Measurements from ENCODE around the gene NCK2. TPM values are rescaled to one million over a fixed set of nuclear protein-coding genes. Genes with fewer than 3 reads are reported as not detected.

The NCK2 gene
- total RNA-seq, 2 experiments from 2014 or later, result 84.7 to 87.5 TPM

DNA sequence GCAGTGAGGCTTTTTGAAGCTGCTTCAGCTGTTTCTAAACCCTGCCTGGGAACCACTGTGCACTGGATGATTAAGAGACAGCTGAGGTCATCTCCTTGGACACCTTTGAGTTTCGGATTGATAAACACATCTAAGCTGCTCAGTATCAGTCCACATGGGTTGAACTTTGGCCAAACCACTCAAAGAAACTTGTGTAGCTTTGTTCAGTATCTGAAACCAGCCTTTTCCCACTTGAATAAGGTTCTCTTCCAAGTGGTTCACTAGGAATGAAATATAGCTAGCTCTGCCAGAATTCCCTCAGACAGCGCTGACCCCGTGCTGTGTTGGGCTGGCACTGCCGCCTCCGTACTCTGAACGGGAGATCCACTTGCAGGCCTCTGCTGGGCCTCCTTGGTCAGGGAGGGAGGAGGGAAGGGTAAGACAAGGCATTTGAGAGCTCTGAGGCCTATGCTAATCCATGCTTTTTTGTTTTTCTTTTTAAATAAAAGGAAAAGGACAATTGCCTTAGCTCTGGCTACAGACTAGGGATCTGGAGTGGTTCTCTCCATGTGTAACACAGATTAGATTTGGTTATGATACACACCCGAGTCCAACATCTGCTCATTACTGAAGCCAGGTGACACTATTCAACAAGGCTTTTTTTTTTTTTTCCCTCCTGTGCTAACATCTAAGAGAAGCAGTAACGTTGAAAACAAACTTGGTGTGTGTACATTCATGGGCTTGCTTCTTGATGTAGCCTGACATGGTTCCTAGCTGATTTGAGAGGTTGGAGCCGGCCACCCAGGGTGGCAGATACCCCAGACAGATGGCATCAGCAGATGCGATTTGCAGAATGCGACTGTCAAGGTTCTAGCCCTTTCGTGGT lies 67.7 kb downstream of the NCK2 start:
- DNase-seq (no peak), ATAC-seq (no peak)
- no peak overlapping the region for H3K4me3 Mint-ChIP-seq
- intact Hi-C loops (cut with DNase I, micrococcal nuclease), result no loop called here
- peak overlapping the region; percentile 57 for H3K27ac Mint-ChIP-seq
- H3K36me3 Mint-ChIP-seq (ENCODE audit: low read depth), result peaks cover 58% of the 10 kb centered on the region
- CTCF ChIA-PET, result interaction anchor here (0.9 to 1.3 kb wide), 3 partner anchors 9 to 43 kb away, joined by 3 to 4 read pairs (median 3); no protein-coding TSS in a partner anchor
- no peaks in the 10 kb centered on the region for H3K27me3 Mint-ChIP-seq
- POLR2A ChIA-PET, result interaction anchor here (0.5 to 0.7 kb wide), 2 partner anchors 66 to 347 kb away, joined by 3 read pairs; no protein-coding TSS in a partner anchor
- peaks cover 90% of the 10 kb centered on the region for H3K4me1 Mint-ChIP-seq
- no peaks in the 10 kb centered on the region for H3K9me3 Mint-ChIP-seq (ENCODE audit: low read depth)

DNA sequence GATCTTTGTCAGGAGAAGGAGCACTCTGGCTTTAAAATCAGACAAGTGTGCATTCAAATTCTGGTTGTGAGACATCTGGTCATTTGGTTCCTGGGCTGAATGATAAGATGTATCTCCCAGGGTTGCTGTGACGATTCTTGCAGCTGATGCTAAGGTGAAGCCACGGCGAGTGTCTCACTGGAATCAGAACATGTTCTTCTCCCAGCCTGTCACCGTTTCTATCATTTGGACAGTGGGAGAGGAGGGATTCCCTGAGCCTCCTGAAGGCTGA lies 68.3 kb downstream of the NCK2 start:
- H3K4me3 Mint-ChIP-seq, result no peak overlapping the region
- peak overlapping the region; percentile 44 for H3K27ac Mint-ChIP-seq
- CTCF ChIA-PET, result interaction anchor here (0.9 kb wide), 1 partner anchor 8 kb away, joined by 3 read pairs; no protein-coding TSS in a partner anchor
- no peaks in the 10 kb centered on the region for H3K27me3 Mint-ChIP-seq
- H3K4me1 Mint-ChIP-seq, result peaks cover 90% of the 10 kb centered on the region
- peaks cover 59% of the 10 kb centered on the region for H3K36me3 Mint-ChIP-seq (ENCODE audit: low read depth)
- no peaks in the 10 kb centered on the region for H3K9me3 Mint-ChIP-seq (ENCODE audit: low read depth)
- no peak for DNase-seq
- POLR2A ChIA-PET, result interaction anchor here (0.7 kb wide), 1 partner anchor 347 kb away, joined by 3 read pairs; no protein-coding TSS in a partner anchor
- no peak for ATAC-seq
- intact Hi-C loops (cut with DNase I, micrococcal nuclease), result no loop called here

DNA sequence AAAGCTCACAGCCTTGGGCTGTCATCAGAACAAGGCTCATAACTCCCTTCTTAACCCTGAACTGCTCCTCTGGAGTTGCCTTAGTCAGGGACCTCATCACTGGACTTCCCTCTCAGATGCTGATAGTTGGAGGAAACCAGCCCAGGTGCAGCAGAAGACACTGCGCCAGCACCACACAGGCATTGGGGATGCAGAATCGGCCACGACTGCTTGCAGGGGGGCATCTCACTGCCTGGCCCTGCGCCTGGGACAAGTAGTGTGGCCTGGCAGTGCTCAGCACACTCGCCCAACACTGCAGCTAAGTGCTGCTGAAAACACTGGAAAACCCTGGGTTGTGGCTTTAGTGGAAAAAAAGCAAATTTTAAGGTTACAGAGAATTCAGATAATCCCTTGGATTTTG lies 68.7 kb downstream of the NCK2 start:
- ChIA-PET POLR2A (no interaction called here), CTCF (interaction anchor here (0.6 kb wide), 1 partner anchor 52 kb away, joined by 3 read pairs; no protein-coding TSS in a partner anchor)
- intact Hi-C loops (cut with DNase I, micrococcal nuclease), result no loop called here
- Mint-ChIP-seq H3K36me3 (ENCODE audit: low read depth) (peaks cover 56% of the 10 kb centered on the region), H3K27ac (no peak overlapping the region), H3K4me1 (peaks cover 86% of the 10 kb centered on the region), H3K27me3 (no peaks in the 10 kb centered on the region), H3K9me3 (ENCODE audit: low read depth) (no peaks in the 10 kb centered on the region), H3K4me3 (no peak overlapping the region)
- DNase-seq, result no peak
- ATAC-seq, result no peak

DNA sequence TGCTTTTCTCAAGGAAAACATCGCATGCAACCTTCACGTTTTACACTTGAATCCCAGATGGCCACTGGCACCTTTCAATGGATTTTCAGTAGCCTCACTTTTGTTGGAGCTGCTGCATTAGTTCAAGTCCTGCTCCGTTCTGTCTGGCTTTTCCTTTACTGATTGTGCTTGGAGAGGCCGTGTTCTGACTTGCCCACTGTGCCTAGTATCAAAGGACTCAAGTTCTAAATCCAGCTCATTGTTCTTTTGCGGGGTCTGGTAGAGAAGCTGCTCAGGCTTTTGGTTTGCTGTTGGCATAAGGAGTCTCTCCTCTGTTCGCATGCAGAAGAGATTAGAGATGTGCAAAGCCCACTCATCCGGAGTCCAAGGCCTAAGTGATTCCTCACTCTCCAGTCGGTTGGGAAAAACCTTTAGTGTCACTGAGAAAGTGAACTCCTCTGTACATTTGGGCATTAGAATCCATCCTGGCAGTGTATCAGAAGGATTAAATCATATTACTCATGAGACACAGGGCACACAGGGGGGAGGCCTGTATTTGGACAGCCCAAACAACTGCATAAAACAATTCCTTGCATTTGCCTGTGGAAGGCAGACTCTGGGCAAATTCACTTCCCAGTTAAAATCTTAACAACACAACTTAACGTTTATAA lies 69.7 kb downstream of the NCK2 start:
- DNase-seq (no peak), ATAC-seq (no peak)
- Mint-ChIP-seq H3K27me3 (no peaks in the 10 kb centered on the region), H3K36me3 (ENCODE audit: low read depth) (peaks cover 53% of the 10 kb centered on the region), H3K4me1 (peaks cover 84% of the 10 kb centered on the region), H3K9me3 (ENCODE audit: low read depth) (no peaks in the 10 kb centered on the region), H3K4me3 (no peak overlapping the region), H3K27ac (peak overlapping the region; percentile 45)
- ChIA-PET CTCF (interaction anchor here (1.0 kb wide), 1 partner anchor 26 kb away, joined by 4 read pairs; no protein-coding TSS in a partner anchor), POLR2A (no interaction called here)
- intact Hi-C loops (cut with DNase I, micrococcal nuclease), result no loop called here

DNA sequence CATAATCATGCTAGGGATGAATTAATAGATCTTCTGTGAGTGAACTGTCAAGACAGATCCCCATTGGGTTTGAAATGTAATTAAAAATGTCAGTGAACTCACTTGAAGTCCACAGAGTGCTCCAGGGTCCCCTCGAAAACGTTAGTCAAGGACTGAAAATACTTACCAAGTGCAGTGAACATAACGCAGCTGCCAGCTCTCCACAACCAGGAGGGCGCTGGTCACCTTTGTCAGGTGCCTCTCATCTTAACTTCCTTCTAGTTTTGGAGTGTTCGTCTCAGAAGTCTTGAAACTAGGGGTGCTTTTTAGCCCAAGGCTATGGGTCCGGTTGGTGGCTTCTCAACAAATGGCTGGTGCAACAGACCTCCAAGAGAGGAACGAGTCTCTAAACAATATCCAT lies 70.7 kb downstream of the NCK2 start:
- intact Hi-C loops (cut with DNase I, micrococcal nuclease), result no loop called here
- ATAC-seq (no peak), DNase-seq (no peak)
- peaks cover 56% of the 10 kb centered on the region for H3K36me3 Mint-ChIP-seq (ENCODE audit: low read depth)
- no peaks in the 10 kb centered on the region for H3K9me3 Mint-ChIP-seq (ENCODE audit: low read depth)
- peaks cover 82% of the 10 kb centered on the region for H3K4me1 Mint-ChIP-seq
- H3K4me3 Mint-ChIP-seq, result no peak overlapping the region
- peak overlapping the region; percentile 37 for H3K27ac Mint-ChIP-seq
- ChIA-PET CTCF (interaction anchor here (0.7 to 1.4 kb wide), 2 partner anchors 9 to 79 kb away, joined by 3 read pairs; no protein-coding TSS in a partner anchor), POLR2A (no interaction called here)
- no peaks in the 10 kb centered on the region for H3K27me3 Mint-ChIP-seq

DNA sequence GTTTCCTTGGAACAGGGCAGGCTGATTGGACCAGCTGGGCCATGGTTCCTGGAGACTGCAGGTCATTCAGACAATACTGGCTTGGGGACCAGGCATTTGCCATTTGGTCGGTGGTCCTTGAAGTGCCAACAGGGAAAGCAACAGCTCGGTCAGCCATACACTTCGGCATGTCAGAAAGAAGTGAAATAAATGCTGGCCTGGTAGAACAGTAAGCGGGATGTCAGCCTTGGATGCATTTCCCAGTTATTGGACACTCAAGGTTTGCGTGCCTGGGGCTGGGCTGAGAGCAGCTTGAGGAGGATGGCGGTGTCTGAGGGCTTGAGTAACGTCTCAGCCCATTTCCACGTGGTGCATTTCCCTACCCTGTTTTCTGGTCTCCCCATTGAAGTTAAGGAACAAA lies 75.4 kb downstream of the NCK2 start:
- no peaks in the 10 kb centered on the region for H3K9me3 Mint-ChIP-seq (ENCODE audit: low read depth)
- ATAC-seq (no peak), DNase-seq (no peak)
- ChIA-PET CTCF (no interaction called here), POLR2A (no interaction called here)
- intact Hi-C loops (cut with DNase I, micrococcal nuclease), result no loop called here
- peaks cover 70% of the 10 kb centered on the region for H3K36me3 Mint-ChIP-seq (ENCODE audit: low read depth)
- no peaks in the 10 kb centered on the region for H3K27me3 Mint-ChIP-seq
- no peak overlapping the region for H3K4me3 Mint-ChIP-seq
- peak overlapping the region; percentile 40 for H3K27ac Mint-ChIP-seq
- H3K4me1 Mint-ChIP-seq, result peaks cover 87% of the 10 kb centered on the region

DNA sequence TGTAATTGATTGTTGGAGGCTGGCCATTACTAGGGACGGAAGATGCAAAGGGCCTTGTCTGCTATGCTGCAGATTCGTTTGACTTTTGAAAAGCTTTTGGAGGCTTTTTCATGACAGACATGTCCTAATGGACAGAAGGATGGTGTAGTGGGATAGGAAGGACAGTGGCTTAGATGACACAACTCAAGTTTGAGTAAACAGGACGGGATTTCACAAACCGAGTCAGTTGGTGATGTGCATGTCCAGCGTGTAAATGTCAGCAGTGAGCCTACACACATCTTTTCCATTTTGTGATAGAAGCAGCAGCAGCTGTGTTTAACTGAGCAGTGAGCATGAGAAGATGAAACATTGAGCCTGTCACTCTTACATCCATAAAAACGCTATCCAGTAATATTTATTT lies 76.0 kb downstream of the NCK2 start:
- no peak for ATAC-seq
- no peaks in the 10 kb centered on the region for H3K9me3 Mint-ChIP-seq (ENCODE audit: low read depth)
- H3K4me3 Mint-ChIP-seq, result no peak overlapping the region
- peak overlapping the region; percentile 40 for H3K27ac Mint-ChIP-seq
- H3K36me3 Mint-ChIP-seq (ENCODE audit: low read depth), result peaks cover 71% of the 10 kb centered on the region
- H3K4me1 Mint-ChIP-seq, result peaks cover 88% of the 10 kb centered on the region
- intact Hi-C loops (cut with DNase I, micrococcal nuclease), result no loop called here
- ChIA-PET POLR2A (no interaction called here), CTCF (interaction anchor here (1.0 to 2.2 kb wide), 2 partner anchors 8 to 36 kb away, joined by 3 to 7 read pairs; no protein-coding TSS in a partner anchor)
- no peaks in the 10 kb centered on the region for H3K27me3 Mint-ChIP-seq
- no peak for DNase-seq

DNA sequence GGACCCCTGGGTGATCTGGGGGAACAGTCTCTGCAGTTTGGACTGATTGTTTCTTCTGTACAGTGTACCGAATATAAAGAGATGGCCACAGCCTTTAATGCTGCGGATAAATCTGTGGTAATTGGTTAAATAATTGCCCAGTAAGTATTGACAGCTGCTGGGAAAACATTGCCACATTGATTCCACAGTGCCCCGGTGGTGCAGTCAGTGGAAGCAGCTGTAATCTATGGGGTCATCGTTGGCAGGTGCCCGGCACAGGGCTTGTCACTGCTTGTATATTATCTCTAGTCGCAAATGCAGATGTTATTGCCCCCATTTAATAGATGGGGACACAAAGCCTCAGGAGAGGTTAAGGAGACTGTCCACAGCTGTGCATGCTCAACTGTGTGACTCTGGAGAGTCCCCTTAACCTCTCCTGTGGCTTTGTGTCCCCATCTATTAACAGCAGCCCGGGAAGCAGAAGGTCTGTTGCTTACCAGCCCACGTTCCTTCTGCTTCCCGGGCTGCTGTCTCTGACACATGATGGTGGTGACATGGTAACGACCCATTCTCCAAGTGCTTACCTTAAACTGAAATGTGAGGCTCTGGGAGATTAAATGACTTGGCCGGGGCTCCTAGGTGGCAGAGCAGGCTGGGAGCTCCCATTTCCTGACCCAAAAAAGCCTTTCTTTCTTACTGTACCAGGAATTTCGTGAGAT lies 76.9 kb downstream of the NCK2 start:
- ATAC-seq, result no peak
- Mint-ChIP-seq H3K27ac (peak overlapping the region; percentile 81), H3K4me3 (no peak overlapping the region), H3K4me1 (peaks cover 85% of the 10 kb centered on the region), H3K36me3 (ENCODE audit: low read depth) (peaks cover 74% of the 10 kb centered on the region), H3K9me3 (ENCODE audit: low read depth) (peaks cover 2% of the 10 kb centered on the region), H3K27me3 (no peaks in the 10 kb centered on the region)
- POLR2A ChIA-PET, result no interaction called here
- CTCF ChIA-PET, result interaction anchor here (1.0 to 2.2 kb wide), 4 partner anchors 9 to 244 kb away, joined by 3 to 7 read pairs (median 3); no protein-coding TSS in a partner anchor
- intact Hi-C loops (cut with DNase I, micrococcal nuclease), result no loop called here
- DNase-seq, result no peak

DNA sequence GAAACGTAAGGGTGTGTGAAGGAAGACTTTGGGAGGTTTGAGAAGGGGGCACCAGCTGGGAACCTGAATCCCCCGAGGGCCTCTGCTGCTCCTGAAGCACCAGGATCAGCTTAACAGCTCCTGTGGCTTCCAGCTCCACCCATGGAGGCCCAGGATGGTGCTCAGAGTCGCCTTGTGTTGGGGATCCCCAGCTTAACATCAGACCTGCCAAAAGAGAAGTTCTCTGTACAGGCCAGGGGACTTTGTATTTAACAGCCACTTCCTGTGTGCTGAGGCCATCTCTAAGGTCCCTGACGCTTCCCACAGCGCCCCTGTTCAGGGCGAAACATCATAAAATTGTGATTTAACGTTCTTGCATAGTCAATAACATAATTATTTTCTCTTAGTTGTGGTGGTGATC lies 77.5 kb downstream of the NCK2 start:
- ChIA-PET POLR2A (no interaction called here), CTCF (interaction anchor here (0.6 to 2.2 kb wide), 5 partner anchors 33 to 245 kb away, joined by 3 to 7 read pairs (median 3); no protein-coding TSS in a partner anchor)
- H3K27me3 Mint-ChIP-seq, result no peaks in the 10 kb centered on the region
- peaks cover 2% of the 10 kb centered on the region for H3K9me3 Mint-ChIP-seq (ENCODE audit: low read depth)
- ATAC-seq, result peak; percentile 91
- peak overlapping the region; percentile 81 for H3K27ac Mint-ChIP-seq
- H3K36me3 Mint-ChIP-seq (ENCODE audit: low read depth), result peaks cover 71% of the 10 kb centered on the region
- no peak overlapping the region for H3K4me3 Mint-ChIP-seq
- H3K4me1 Mint-ChIP-seq, result peaks cover 82% of the 10 kb centered on the region
- DNase-seq, result peak; percentile 47
- intact Hi-C loops (cut with DNase I, micrococcal nuclease), result no loop called here

DNA sequence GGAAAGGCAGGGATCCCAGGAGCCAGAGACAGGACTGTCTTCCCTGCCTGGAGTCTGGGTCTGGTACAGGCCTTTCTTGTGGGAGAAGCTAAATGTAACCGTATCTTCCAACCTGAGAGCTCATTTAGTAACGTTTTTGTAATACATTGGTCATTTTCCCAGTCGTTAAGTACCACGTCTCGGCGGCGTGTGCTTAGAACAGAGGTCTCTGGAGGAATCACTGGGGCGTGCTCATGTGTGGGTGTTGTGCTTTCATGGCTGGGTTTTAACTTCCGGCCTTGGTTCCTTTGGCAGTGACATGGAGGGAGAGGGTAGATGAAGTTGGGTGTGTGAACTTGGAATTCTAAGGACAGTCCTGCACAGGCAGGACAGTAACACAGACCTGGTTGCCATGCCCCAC lies 79.7 kb downstream of the NCK2 start:
- DNase-seq (no peak), ATAC-seq (no peak)
- Mint-ChIP-seq H3K27me3 (no peaks in the 10 kb centered on the region), H3K36me3 (ENCODE audit: low read depth) (peaks cover 74% of the 10 kb centered on the region), H3K4me3 (no peak overlapping the region), H3K27ac (peak overlapping the region; percentile 74), H3K4me1 (peaks cover 89% of the 10 kb centered on the region), H3K9me3 (ENCODE audit: low read depth) (peaks cover 2% of the 10 kb centered on the region)
- CTCF ChIA-PET, result interaction anchor here (0.7 to 1.1 kb wide), 2 partner anchors 8 to 19 kb away, joined by 3 read pairs; no protein-coding TSS in a partner anchor
- intact Hi-C loops (cut with DNase I, micrococcal nuclease), result no loop called here
- POLR2A ChIA-PET, result no interaction called here

DNA sequence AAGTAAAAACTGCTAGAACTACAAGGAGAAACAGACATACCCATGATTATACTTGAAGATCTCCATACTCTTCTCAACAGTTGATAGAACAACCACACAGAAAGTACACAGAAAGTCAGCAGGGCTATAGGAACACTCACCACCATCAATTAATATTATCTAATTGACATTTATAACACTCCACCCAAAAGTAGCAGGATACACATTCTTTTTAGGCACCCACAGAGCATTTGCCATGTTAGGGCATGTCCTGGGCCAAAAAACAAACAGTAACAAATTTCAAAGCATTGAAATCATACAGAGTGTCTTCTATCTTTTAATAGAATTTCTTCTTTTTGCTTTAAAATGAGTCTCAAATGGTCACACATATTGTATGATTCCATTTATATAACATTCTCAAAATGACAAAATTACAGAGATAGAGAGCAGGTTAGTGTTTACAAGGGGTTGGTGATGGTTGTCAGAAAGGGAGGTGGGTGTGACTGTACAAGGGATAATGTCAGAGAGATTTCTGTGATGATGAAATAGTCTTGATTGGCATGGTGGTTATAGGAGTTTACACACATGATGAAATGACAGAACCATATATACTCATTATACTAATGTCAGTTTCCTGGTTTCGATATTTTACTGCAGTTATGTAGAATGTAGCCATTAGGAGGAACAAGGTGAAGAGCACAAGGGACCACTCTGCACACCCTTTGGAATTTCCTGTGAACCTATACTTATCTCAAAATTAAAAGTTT lies 82.8 kb downstream of the NCK2 start:
- peaks cover 85% of the 10 kb centered on the region for H3K36me3 Mint-ChIP-seq (ENCODE audit: low read depth)
- H3K4me1 Mint-ChIP-seq, result peaks cover 90% of the 10 kb centered on the region
- peak overlapping the region; percentile 68 for H3K27ac Mint-ChIP-seq
- ChIA-PET POLR2A (no interaction called here), CTCF (no interaction called here)
- H3K4me3 Mint-ChIP-seq, result no peak overlapping the region
- peak; percentile 92 for ATAC-seq
- DNase-seq, result no peak
- H3K27me3 Mint-ChIP-seq, result no peaks in the 10 kb centered on the region
- peaks cover 19% of the 10 kb centered on the region for H3K9me3 Mint-ChIP-seq (ENCODE audit: low read depth)
- intact Hi-C loops (cut with DNase I, micrococcal nuclease), result no loop called here

Data from activated CD4-positive, alpha-beta T cell treated with anti-CD3 and anti-CD28 coated beads for 36 hours (primary cell).